IPS-NIHi7 (cell line): ENCODE measurements around the gene CDH4.
"Not testable (repeated sequence)": the region's sequence is repeated elsewhere in the genome, so short reads cannot be mapped to it uniquely, and the experiment has no call there.

Source experiments
- DNase-seq: peaks from one replicate; pipeline ENCODE4 v3.0.0; 2012; ENCODE audit warnings: mixed read lengths; ENCODE audit errors: extremely low spot score

The CDH4 gene

GRCh38 chr20:61937963-61938838 lies 686.1 kb downstream of the CDH4 start:
- no peak for DNase-seq

- DNase-seq = no peak
Observed at GRCh38 chr20:61938839-61939690, 687.0 kb downstream of the CDH4 start.

- DNase-seq = no peak
Observed at GRCh38 chr20:61939691-61940360, 687.8 kb downstream of the CDH4 start.

- no peak for DNase-seq
Observed at GRCh38 chr20:61940491-61940890, 688.4 kb downstream of the CDH4 start.

DNA sequence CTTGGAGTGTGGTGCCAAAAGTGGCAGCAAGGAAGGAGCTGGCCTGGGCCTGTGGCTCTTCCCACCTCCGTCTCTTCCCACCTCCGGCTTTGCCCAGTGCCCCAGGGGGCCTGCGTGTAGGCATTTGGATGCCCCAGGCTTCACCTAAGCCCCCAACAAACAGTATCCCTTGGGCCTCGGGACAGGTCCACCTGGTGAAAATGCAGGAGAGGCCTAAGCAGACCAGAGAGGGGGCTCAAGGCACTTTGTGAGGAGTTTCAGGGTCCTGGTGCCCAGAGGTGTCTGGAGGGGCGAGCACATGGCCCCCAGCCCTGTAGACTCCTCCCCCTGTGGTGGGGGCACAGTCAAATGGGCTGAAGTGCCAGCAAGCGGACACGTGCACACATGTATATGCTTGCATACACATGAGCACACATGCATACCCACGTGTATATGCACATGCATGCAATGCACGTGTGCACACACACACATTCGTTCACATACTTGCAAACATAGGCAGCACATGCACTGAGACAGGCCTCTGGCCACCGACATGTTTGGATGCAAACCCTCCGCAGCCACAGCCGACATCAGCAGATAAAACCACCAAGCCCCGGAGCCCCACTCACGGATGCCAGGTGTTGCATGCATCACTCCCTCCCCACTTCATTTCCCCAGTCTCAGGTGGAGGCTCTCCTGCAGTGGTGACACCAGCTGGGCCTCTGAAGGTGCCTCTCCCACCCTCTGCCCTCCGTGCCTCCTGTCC lies 689.1 kb downstream of the CDH4 start:
- DNase-seq = no peak

GRCh38 chr20:61941721-61942405 lies 689.8 kb downstream of the CDH4 start:
- DNase-seq = no peak

GRCh38 chr20:61942526-61942925 lies 690.5 kb downstream of the CDH4 start:
- DNase-seq = no peak

- not testable (repeated sequence) for DNase-seq
Observed at GRCh38 chr20:61944967-61945366, 692.9 kb downstream of the CDH4 start.

DNA sequence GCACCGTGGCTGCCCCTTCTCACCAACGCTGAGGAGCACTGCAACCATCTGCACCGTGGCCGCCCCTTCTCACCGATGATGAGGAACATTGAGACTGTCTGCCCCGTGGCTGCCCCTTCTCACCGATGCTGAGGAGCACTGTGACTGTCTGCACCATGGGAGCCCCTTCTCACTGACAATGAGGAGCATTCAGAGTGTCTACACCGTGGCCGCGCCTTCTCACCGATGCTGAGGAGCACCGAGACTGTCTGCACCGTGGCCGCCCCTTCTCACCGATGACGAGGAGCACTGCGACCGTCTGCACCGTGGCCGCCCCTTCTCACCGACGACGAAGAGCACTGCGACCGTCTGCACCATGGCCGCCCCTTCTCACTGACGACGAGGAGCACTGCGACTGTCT lies 693.4 kb downstream of the CDH4 start:
- DNase-seq = not testable (repeated sequence)

DNA sequence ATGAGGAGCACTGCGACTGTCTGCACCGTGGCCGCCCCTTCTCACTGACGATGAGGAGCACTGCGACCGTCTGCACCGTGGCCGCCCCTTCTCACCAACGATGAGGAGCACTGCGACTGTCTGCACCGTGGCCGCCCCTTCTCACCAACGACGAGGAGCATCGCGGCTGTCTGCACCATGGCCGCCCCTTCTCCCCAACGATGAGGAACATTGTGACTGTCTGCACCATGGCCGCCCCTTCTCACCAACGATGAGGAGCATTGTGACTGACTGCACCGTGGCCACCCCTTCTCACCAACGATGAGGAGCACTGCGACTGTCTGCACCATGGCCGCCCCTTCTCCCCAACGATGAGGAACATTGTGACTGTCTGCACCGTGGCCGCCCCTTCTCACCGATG lies 696.0 kb downstream of the CDH4 start:
- DNase-seq = not testable (repeated sequence)

- no peak for DNase-seq
Observed at GRCh38 chr20:61948586-61949362, 696.7 kb downstream of the CDH4 start.

DNA sequence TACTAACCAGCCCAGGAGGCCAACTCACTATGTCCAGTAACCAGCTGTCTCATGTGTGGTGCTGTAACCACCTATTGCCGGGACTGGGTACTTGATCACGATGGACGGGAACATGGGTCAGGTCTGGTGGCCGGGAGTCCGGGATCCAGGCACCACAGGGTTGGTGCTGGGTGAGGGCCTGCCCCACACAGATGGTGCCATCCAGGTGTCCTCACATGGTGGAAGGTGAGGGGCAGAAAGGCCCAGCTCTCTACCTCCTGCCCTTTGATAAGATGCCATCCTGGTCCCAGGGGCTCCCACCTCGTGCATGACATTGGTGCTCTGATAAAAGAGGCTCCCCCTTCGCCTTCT lies 697.3 kb downstream of the CDH4 start:
- DNase-seq = no peak

DNA sequence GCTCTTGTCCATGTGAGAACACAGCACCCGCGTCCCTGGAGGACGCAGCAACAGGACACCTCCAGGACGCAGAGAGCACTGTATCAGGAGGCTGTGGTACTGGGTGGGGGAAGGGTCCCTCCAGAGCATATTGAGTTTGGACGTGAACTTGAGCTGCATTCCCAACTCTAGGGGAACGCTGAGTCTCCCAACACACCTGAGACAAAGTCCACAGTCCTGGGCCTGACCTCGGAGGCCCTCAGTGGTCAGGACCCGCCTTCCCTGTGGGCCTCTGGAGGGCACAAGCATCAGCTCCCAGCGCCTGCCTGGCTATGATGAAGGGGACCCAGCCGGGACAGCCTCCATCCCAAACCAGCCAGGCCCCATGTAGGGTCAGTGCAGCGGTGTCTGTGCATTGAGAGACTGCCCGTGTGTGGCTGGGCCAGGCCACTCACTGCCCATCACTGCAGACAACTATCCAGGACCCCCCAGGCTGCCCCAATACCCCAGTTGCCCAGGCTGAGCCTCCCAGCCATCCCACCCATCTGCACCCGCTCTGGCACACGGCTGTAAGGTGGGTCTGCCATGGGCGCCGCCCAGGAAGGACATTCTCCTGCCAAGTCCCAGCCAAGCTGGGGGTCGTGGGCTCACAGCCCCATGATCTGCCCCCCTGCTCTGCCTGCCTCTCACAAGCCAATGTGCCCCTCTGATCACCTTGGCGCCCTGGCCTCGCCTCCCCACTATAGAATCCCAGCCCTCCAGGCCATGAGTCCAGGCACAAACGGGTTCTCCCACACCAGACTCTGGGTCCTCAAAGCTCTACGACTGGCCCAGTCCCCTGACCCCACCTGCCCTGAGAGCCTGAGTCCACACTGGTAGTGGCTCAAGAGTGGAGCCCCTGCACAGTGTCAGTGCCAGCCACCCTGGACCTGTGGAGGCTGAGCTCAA lies 697.9 kb downstream of the CDH4 start:
- no peak for DNase-seq

GRCh38 chr20:61950641-61951071 lies 698.6 kb downstream of the CDH4 start:
- DNase-seq = no peak

DNA sequence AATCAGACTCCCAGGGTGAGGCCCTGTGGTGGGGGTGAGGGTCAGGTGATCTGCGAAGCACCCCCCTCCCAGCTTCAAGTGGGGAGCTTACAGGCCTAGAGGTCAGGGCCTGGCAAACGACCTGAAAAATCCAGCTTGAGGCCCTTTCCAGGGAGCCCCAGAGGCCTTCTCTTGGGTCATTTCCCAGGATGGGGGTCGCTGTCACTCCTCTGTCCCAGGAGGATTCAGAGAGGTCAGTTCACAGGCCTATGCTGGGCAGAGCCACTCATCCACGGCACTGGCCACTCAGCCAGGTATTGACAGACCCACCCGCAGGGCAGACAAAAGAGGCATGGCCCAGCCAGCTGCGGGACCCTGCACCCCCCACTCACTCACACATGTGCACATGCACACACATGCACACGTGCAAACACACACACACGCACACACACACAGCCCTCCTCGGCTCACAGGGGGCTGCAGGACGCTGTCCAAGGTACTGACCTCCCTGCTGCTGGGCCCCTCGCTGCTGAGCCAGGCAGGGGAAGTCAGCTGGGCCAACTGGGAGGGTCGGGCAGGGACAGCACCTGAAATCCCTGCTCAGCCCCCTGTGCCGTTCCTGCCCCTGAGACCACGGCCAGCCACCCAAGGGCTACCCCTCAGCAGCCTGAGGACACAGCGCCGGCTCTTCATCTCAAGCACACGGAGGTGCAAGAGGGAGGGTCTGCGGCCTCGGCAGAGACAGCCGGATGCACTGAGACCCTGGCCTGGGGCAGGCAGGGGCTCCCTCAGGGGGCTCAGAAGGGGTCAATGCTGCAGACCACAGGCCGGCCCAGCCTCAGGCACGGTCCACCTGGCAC lies 699.9 kb downstream of the CDH4 start:
- peak; percentile 88 for DNase-seq

- no peak for DNase-seq
Observed at GRCh38 chr20:61953037-61954021, 701.3 kb downstream of the CDH4 start.
